Osteoblast (primary cell): Measurements from ENCODE around the gene FBXO33. TPM values are rescaled to one million over a fixed set of nuclear protein-coding genes. Genes with fewer than 3 reads are reported as not detected.

ENCODE experiments used
- DNase-seq: peaks from one replicate; pipeline ENCODE4 v3.0.0; 2011; ENCODE audit warnings: low spot score, mixed read lengths; ENCODE audit not compliant: insufficient read length; ENCODE audit errors: missing footprints
- H2AFZ ChIP-seq: 2 replicates; pipeline ENCODE4 v1.6.0; 2011; ENCODE audit warnings: mild to moderate bottlenecking, low read length
- H3K27ac ChIP-seq: 2 replicates; pipeline ENCODE4 v1.5.1; 2011; ENCODE audit warnings: mild to moderate bottlenecking, low read depth, low read length, moderate library complexity
- H3K27me3 ChIP-seq: 2 replicates; pipeline ENCODE4 v1.6.0; 2012; ENCODE audit warnings: mild to moderate bottlenecking, control low read depth, inconsistent platforms, low read length, moderate library complexity; ENCODE audit not compliant: insufficient read depth
- H3K36me3 ChIP-seq: 2 replicates; pipeline ENCODE4 v1.5.1; 2011; ENCODE audit warnings: mild to moderate bottlenecking, low read length, control low read depth, moderate library complexity; ENCODE audit not compliant: insufficient read depth
- H3K4me1 ChIP-seq: 2 replicates; pipeline ENCODE4 v1.5.1; 2011; ENCODE audit warnings: mild to moderate bottlenecking, low read length, control low read depth, moderate library complexity; ENCODE audit not compliant: insufficient read depth
- H3K4me2 ChIP-seq: 2 replicates; pipeline ENCODE4 v1.6.0; 2011; ENCODE audit warnings: mild to moderate bottlenecking, low read length; ENCODE audit not compliant: insufficient read depth
- H3K4me3 ChIP-seq: fragments of 200-600 bp; sonication (generic); 3 replicates; pipeline ENCODE4 v1.5.1; 2012; ENCODE audit warnings: mild to moderate bottlenecking, low read length, inconsistent platforms; ENCODE audit not compliant: insufficient read depth
- H3K79me2 ChIP-seq: 2 replicates; pipeline ENCODE4 v1.6.0; 2012; ENCODE audit warnings: mild to moderate bottlenecking, low read length, control low read depth, inconsistent platforms; ENCODE audit not compliant: insufficient read depth
- H3K9me3 ChIP-seq: 2 replicates; pipeline ENCODE4 v1.5.1; 2011; ENCODE audit warnings: low read depth, low read length, control low read depth
- H4K20me1 ChIP-seq: 2 replicates; pipeline ENCODE4 v1.6.0; 2012; ENCODE audit warnings: mild to moderate bottlenecking, low read length, control low read depth; ENCODE audit not compliant: insufficient read depth
- total RNA-seq: library from RNA; depleted of rRNA; stranded (reverse); fragments of >200 nt; gene quantifications from 2 replicates; pipeline ENCODE4 v1.2.3, GENCODE V29; 2012
- TF ChIP-seq, protein P1 (sequence below): IDR thresholded peaks from 2 replicates; pipeline ENCODE4 v1.5.1; 2011; ENCODE audit warnings: mild to moderate bottlenecking, low read depth, low read length, moderate library complexity; ENCODE audit errors: extremely low read depth

The FBXO33 gene
- total RNA-seq, 1 donor, result 15.6 TPM

DNA sequence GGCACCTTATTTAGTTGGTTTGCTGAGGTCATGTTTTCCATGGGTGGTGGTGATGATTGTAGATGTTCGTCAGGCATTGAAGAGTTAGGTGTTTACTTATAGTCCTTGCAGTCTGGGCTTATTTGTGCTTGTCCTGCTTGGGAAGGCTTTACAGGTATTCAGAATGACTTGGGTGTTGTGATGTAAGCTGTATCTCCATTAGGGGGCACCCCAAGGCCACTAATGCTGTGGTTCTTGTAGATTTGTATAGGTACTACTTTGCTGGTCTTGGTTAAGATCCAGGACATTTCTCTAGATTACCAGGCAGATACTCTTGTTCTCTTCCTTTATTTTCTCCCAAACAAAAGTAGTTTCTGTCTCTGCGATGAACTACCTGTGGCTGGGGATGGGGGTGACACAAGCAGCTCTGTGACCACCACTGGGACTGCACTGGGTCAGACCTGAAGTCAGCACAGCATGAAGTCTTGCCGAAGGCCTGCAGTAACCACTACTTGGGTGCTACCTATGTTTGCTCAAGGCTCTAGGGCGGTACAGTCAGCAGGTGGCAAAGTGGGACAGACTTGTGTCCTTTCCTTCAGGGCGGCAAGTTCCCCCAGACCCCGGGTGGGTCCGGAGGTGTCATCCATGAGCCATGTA lies 35.8 kb upstream of the FBXO33 start:
- Histone ChIP-seq H3K4me3 (no peak overlapping the region), H3K36me3 (no peaks in the 10 kb centered on the region), H4K20me1 (no peaks in the 10 kb centered on the region), H3K79me2 (no peaks in the 10 kb centered on the region), H2AFZ (no peak overlapping the region), H3K27ac (no peak overlapping the region), H3K9me3 (no peaks in the 10 kb centered on the region), H3K4me2 (no peak overlapping the region), H3K4me1 (no peaks in the 10 kb centered on the region), H3K27me3 (no peaks in the 10 kb centered on the region)
- DNase-seq, result no peak
- TF ChIP-seq, protein P1, sequence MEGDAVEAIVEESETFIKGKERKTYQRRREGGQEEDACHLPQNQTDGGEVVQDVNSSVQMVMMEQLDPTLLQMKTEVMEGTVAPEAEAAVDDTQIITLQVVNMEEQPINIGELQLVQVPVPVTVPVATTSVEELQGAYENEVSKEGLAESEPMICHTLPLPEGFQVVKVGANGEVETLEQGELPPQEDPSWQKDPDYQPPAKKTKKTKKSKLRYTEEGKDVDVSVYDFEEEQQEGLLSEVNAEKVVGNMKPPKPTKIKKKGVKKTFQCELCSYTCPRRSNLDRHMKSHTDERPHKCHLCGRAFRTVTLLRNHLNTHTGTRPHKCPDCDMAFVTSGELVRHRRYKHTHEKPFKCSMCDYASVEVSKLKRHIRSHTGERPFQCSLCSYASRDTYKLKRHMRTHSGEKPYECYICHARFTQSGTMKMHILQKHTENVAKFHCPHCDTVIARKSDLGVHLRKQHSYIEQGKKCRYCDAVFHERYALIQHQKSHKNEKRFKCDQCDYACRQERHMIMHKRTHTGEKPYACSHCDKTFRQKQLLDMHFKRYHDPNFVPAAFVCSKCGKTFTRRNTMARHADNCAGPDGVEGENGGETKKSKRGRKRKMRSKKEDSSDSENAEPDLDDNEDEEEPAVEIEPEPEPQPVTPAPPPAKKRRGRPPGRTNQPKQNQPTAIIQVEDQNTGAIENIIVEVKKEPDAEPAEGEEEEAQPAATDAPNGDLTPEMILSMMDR, result peak; percentile 47

DNA sequence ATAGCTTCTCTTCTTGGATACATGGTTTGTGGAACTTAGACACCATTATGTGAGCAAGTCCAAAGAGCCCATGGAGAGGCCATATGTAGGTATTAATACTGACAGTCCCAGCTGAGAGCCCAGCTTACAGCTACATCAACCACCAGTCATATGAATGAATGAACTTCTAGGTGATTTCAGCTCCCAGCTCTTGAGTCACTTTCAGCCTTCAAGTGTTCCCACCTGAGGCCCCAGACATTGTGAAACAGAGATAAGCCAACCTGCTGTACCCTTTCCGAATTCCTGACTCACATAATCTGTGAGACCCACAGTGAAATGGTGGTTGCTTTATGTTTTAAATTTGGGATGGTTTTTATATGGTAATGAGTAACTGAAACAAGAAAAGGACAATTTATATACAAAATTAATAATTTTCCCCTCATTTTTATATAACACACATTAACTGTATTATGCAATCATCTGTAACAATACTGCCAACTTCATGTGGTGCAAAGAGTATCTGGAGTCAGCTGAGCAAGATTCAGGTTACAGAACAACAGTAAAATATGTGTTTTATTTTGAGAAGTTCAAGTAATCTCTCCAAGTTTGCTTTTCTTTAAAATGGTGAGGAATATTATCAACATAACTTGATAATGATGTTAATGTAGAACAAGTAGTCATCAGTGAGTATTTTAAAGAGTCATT lies 27.7 kb upstream of the FBXO33 start:
- Histone ChIP-seq H3K36me3 (no peaks in the 10 kb centered on the region), H2AFZ (no peak overlapping the region), H3K27me3 (no peaks in the 10 kb centered on the region), H3K4me2 (no peak overlapping the region), H3K79me2 (no peaks in the 10 kb centered on the region), H4K20me1 (no peaks in the 10 kb centered on the region), H3K27ac (no peak overlapping the region), H3K9me3 (no peaks in the 10 kb centered on the region), H3K4me1 (no peaks in the 10 kb centered on the region), H3K4me3 (no peak overlapping the region)
- TF ChIP-seq, protein P1, result no peak
- DNase-seq, result no peak

DNA sequence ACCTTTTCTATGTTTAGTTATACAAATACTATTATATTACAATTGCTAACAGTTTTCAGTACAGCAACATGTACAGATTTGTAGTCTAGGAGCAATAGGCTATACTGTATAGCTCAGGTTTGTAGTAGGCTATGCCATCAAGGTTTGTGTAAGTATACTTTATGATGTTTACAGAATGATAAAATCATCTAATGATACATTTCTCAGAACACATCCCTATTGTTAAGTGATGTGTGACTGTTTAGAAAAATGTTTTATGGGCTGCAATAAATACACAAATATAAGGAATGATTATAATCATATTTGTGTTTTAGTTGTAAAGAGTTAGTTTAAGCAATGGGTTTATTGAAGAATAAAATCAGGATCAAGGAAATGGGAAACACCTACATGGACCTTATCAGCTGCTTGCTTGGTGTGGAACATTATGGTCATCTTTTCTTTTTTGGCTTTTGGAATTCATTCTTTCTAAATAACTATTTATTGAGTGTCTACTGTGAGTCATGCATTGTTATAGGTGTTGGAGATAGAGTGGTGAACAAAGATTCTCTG lies 24.5 kb upstream of the FBXO33 start:
- Histone ChIP-seq H3K79me2 (no peaks in the 10 kb centered on the region), H3K4me2 (no peak overlapping the region), H3K4me1 (no peaks in the 10 kb centered on the region), H3K27ac (no peak overlapping the region), H4K20me1 (no peaks in the 10 kb centered on the region), H3K4me3 (no peak overlapping the region), H3K9me3 (no peaks in the 10 kb centered on the region), H3K27me3 (no peaks in the 10 kb centered on the region), H3K36me3 (no peaks in the 10 kb centered on the region), H2AFZ (no peak overlapping the region)
- DNase-seq, result no peak
- TF ChIP-seq, protein P1, result no peak

DNA sequence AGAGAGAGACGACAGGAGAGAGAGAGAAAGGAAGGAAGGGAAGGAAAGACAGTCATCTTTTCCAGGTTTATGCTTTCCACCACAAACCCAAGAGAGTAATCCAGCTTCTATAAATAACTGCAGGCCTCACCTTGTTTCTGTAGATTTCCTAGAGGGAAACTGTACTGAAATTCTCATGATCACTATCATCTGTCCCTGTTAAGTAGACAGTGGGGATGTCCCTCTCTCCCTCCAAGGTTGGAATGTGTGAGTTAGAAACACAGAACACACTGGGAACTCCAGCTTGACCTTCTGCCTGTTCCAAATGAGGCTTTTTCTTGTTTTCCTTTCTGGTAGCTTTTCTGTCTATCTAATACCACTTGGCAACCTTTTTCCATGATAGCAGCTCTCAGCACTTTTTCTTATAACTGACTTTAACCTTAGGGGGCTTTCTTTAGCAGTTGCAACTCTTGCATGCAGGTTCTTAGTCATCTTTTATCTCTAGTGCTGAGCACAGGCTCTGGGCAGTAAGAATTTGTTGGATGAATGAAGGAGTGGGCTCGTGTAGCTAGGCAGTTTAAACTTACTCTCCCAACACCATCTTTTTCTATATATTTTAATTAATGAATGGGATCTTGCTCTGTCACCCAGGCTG lies 22.8 kb upstream of the FBXO33 start:
- H3K9me3 ChIP-seq, result no peaks in the 10 kb centered on the region
- no peaks in the 10 kb centered on the region for H3K36me3 ChIP-seq
- no peaks in the 10 kb centered on the region for H3K27me3 ChIP-seq
- no peaks in the 10 kb centered on the region for H3K4me1 ChIP-seq
- H3K4me3 ChIP-seq, result no peak overlapping the region
- H2AFZ ChIP-seq, result no peak overlapping the region
- no peak overlapping the region for H3K4me2 ChIP-seq
- no peak overlapping the region for H3K27ac ChIP-seq
- TF ChIP-seq, protein P1, result no peak
- no peaks in the 10 kb centered on the region for H4K20me1 ChIP-seq
- no peak for DNase-seq
- no peaks in the 10 kb centered on the region for H3K79me2 ChIP-seq
